ENCODE results near the gene HSD17B14.
"Not testable (repeated sequence)": the region's sequence is repeated elsewhere in the genome, so short reads cannot be mapped to it uniquely, and the experiment has no call there.

Gene HSD17B14
- 3.7 to 29.7 (median 8.8) reads per million in 18 experiments for total RNA-seq

GRCh38 chr19:48836089-48837017, at the start of gene HSD17B14:
Gene HSD17B14, minus strand, starts transcription at chr19:48836491. Its CDS starts 80 bp downstream, at chr19:48836411.
- DNase-seq: no peak

- no peak for DNase-seq
These were observed 47.4 kb upstream of the HSD17B14 start for GRCh38 chr19:48883726-48884125.

DNA sequence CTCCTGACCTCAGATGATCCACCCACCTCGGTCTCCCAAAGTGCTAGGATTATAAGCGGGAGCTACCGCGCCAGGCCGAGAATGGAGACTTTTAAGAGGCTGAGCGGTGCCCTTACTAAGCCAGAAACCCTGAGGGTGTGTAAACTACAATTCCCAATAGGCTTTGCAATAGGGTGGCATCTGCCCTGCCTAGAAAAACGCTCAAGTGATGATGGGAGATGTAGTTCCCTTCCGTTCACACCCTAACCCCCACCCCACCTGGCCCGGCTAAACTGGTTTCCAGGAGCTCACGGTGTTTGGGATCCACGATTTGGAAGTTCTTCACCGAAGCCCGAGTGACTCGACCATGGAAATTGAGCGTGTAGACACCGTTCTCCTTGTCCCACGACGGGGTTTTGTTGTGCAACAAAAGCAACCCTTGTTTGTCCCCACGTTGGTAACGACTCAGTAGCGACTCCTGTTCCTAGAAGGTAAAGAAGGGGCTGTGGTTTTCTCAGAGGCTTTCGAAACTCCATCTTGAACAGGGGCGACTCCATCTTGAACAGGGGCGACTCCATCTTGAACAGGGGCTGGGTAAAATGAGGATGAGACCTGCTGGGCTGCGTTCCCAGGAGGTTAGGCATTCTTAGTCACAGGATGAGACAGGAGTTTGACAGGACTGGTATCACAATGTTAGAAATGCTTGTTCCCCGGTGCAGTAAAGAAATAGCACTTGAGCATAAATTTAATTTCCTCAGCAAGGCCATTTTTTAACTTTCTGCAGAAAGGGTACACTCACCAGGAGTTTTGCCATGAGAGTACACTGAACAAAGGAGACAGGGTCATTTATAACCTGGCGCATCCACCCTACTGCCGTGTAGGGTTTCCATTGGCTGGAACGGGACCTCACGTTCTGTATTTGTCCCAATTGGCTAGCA, 45.7 kb upstream of the HSD17B14 start:
- no peak for DNase-seq

- not testable (repeated sequence) for DNase-seq
These were observed 43.4 kb upstream of the HSD17B14 start for GRCh38 chr19:48879696-48880095.

- DNase-seq: no peak
These were observed 42.8 kb upstream of the HSD17B14 start for GRCh38 chr19:48879025-48879637.

- DNase-seq: peak; percentile 88 to 92
These were observed 42.1 kb upstream of the HSD17B14 start for GRCh38 chr19:48878196-48879024.

- no peak for DNase-seq
These were observed 41.5 kb upstream of the HSD17B14 start for GRCh38 chr19:48877855-48878195.

DNA sequence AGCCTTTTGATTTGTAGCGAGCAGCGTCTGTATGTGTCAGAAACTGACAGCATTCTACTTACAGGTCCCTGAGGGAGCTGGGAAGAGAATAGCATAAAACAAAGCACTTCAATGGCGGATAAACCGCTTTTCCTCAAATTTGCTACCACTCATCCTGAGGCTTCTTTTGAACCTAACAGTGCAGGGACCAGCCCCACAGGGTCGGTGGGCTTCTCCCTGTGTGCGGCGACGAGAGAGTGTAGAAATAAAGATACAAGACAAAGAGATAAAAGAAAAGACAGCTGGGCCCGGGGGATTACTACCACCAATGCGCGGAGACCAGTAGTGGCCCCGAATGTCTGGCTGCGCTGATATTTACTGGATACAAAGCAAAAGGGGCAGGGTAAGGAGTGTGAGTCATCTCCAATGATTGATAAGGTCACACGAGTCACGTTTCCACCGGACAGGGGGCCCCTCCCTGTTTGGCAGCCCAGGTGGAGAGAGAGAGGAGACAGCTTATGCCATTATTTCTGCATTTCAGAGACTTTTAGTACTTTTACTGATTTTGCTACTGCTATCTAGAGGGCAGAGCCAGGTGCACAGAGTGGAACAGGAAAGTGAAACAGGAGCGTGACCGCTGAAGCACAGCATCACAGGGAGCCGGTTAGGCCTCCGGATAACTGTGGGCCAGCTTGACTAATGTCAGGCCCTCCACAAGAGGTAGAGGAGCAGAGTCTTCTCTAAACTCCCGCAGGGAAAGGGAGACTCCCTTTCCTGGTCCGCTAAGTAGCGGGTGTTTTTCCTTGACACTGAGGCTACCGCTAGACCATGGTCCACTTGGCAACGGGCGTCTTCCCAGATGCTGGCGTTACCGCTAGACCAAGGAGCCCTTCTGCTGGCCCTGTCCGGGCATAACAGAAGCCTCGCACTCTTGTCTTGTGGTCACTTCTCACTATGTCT, 40.0 kb upstream of the HSD17B14 start:
- DNase-seq: not testable (repeated sequence)

DNA sequence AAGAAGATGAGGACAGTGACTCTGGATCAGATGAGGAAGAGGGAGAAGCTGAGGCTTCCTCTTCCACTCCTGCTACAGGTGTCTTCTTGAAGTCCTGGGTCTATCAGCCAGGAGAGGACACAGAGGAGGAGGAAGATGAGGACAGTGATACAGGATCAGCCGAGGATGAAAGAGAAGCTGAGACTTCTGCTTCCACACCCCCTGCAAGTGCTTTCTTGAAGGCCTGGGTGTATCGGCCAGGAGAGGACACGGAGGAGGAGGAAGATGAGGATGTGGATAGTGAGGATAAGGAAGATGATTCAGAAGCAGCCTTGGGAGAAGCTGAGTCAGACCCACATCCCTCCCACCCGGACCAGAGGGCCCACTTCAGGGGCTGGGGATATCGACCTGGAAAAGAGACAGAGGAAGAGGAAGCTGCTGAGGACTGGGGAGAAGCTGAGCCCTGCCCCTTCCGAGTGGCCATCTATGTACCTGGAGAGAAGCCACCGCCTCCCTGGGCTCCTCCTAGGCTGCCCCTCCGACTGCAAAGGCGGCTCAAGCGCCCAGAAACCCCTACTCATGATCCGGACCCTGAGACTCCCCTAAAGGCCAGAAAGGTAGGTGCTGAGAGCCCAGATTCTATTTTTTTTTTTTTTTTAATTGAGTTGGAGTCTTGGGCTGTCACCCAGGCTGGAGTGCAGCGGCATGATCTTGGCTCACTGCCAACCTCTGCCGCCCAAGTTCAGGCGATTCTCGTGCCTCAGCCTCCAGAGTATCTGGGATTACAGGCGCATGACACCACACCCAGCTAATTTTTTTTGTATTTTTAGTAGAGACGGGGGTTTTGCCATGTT, 38.2 kb upstream of the HSD17B14 start:
- peak; percentile 76 to 87 for DNase-seq

- peak; percentile 15 to 46 for DNase-seq
These were observed 37.4 kb upstream of the HSD17B14 start for GRCh38 chr19:48873476-48874302.

DNA sequence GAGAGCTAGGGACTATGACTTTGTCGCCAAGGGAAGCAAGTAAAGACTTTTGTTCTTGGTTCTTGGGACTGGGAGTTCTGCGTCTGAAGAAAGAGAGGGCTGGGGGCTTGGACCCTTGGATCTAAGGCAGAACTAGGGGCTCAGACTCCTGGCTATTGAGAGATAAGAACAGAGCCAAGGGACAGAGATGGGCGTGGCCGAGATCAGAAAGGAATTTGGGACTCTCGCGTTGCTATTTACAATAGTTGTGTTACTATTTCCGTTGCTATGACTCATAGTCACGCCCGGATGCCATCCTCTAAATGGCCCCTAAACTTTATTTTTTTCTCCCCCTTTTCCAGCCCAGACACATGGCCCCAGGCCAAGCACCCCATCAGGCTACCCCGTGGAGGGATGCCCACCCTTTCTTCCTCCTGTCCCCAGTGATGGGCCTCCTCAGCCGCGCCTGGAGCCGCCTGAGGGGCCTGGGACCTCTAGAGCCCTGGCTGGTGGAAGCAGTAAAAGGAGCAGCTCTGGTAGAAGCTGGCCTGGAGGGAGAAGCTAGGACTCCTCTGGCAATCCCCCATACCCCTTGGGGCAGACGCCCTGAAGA, 36.7 kb upstream of the HSD17B14 start:
- peak; percentile 91 to 93 for DNase-seq

GRCh38 chr19:48872182-48872883, 36.0 kb upstream of the HSD17B14 start, which contains the start of gene PPP1R15A:
Gene PPP1R15A, plus strand, starts transcription at chr19:48872421. Its CDS starts 813 bp downstream, at chr19:48873234.
- DNase-seq: peak; percentile 98 to 100

DNA sequence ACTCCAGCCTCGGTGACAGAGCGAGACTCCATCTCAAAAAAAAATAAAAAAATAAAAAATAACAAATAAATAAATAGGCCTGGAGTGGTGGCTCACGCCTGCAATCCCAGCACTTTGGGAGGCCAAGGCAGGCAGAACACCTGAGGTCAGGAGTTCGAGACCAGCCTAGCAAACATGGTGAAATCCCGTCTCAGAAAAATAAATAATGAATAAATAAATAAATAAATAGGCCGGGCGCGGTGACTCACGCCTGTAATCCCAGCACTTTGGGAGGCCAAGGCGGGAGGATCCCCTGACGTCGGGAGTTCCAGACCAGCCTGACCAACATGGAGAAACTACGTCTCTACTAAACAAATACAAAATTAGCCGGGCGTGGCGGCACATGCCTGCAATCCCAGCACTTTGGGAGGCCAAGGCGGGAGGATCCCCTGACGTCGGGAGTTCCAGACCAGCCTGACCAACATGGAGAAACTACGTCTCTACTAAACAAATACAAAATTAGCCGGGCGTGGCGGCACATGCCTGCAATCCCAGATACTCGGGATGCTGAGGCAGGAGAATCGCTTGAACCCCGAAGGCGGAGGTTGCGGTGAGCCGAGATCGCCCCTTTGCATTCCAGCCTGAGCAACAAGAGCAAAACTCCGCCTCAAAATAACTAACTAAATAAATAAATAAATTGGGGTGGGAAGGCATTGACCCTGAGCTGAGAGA, 35.3 kb upstream of the HSD17B14 start:
- not testable (repeated sequence) for DNase-seq

GRCh38 chr19:48870048-48870447, 33.8 kb upstream of the HSD17B14 start:
- DNase-seq: peak; percentile 32 to 42

GRCh38 chr19:48868114-48868886, 32.0 kb upstream of the HSD17B14 start, which contains the start of gene PLEKHA4:
Gene PLEKHA4, minus strand, starts transcription at chr19:48868617. Its CDS starts 997 bp downstream, at chr19:48867620.
- no peak for DNase-seq

DNA sequence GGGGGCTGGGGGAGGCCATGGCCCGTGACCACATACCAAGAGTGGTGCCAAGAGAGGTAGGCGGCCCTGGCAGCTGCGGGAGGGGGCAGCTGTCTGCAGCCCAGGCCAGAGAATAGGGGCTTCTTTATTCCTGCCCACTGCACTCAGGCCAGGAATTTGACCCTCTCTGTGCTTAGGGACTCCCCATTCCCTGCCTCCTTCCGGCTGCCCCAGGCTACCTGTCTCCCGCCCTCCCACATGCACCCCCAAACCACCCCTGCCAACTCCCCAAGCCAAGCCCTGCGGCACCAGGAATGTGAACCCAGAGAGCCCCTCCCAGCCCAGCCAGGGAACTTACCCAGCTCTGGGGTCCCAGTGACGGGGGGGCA, 31.4 kb upstream of the HSD17B14 start:
- no peak for DNase-seq

Measured in inflammatory macrophage (primary cell).